CD14-positive monocyte (primary cell): ENCODE measurements around the gene INPP1. TPM values are rescaled to one million over a fixed set of nuclear protein-coding genes. Genes with fewer than 3 reads are reported as not detected.

ENCODE experiments used
- DNase-seq, 3 donors: peaks; one replicate each; pipeline ENCODE4 v3.0.0-alpha.2; 2011 to 2022
- H2AFZ ChIP-seq: 2 replicates; pipeline ENCODE4 v1.6.0; 2012; ENCODE audit warnings: mild to moderate bottlenecking, low read depth, low read length, inconsistent platforms; ENCODE audit not compliant: insufficient read depth, poor library complexity, severe bottlenecking
- H3K27ac ChIP-seq, 2 donors: 1 replicate in 1 of 2; 2 replicates in 1 of 2; pipeline ENCODE4 v1.5.1; 2012 to 2013; ENCODE audit warnings: low read length in 2 of 2, control low read depth in 1 of 2, inconsistent platforms in 1 of 2, low read depth in 1 of 2, mild to moderate bottlenecking in 1 of 2
- H3K27me3 ChIP-seq, 2 donors: one replicate each; pipeline versions ENCODE4 v1.6.0 to v1.6.1; 2011 to 2013; ENCODE audit warnings: low read length in 2 of 2; ENCODE audit not compliant: control insufficient read depth in 2 of 2, insufficient read depth in 2 of 2
- H3K36me3 ChIP-seq, 2 donors: replicated peaks in 1 of 2; 1 replicate in 1 of 2; 2 replicates in 1 of 2; pipeline versions ENCODE4 v1.5.1 to v1.6.1; 2012 to 2013; ENCODE audit warnings: low read length in 2 of 2, control low read depth in 1 of 2, inconsistent platforms in 1 of 2, mild to moderate bottlenecking in 1 of 2; ENCODE audit not compliant: insufficient read depth in 2 of 2, control insufficient read depth in 1 of 2
- H3K4me1 ChIP-seq, 2 donors: 1 replicate in 1 of 2; 2 replicates in 1 of 2; pipeline versions ENCODE4 v1.5.1 to v1.6.1; 2012 to 2013; ENCODE audit warnings: low read length in 2 of 2, control low read depth in 1 of 2, inconsistent platforms in 1 of 2, mild to moderate bottlenecking in 1 of 2, moderate library complexity in 1 of 2; ENCODE audit not compliant: insufficient read depth in 2 of 2, control insufficient read depth in 1 of 2
- H3K4me2 ChIP-seq: replicated peaks from 2 replicates; pipeline ENCODE3; 2012; ENCODE audit warnings: low read length, moderate library complexity, mild to moderate bottlenecking; ENCODE audit not compliant: poor library complexity, severe bottlenecking; ENCODE audit errors: extremely low read depth
- H3K4me3 ChIP-seq, 3 experiments: fragments of 200-600 bp in 1 of 3; sonication (generic) in 1 of 3; replicated peaks in 1 of 3; 1 replicate in 2 of 3; 2 replicates in 1 of 3; pipeline ENCODE4 v1.5.1; 2011 to 2013; ENCODE audit warnings: low read length in 3 of 3, mild to moderate bottlenecking in 3 of 3, control low read depth in 2 of 3, low read depth in 2 of 3, inconsistent platforms in 1 of 3, moderate library complexity in 1 of 3
- H3K79me2 ChIP-seq: 2 replicates; pipeline ENCODE4 v1.6.0; 2012; ENCODE audit warnings: mild to moderate bottlenecking, control low read depth, inconsistent platforms, low read length, moderate library complexity; ENCODE audit not compliant: insufficient read depth
- H3K9ac ChIP-seq: 2 replicates; pipeline ENCODE4 v1.6.0; 2017; ENCODE audit warnings: low read length, mild to moderate bottlenecking; ENCODE audit not compliant: insufficient read depth, poor library complexity, severe bottlenecking
- H3K9me3 ChIP-seq, 2 donors: replicated peaks in 1 of 2; 1 replicate in 1 of 2; 2 replicates in 1 of 2; pipeline versions ENCODE4 v1.5.1 to v1.6.1; 2012 to 2013; ENCODE audit warnings: low read length in 2 of 2, control low read depth in 1 of 2; ENCODE audit not compliant: control insufficient read depth in 1 of 2, insufficient read depth in 1 of 2
- H4K20me1 ChIP-seq: 2 replicates; pipeline ENCODE4 v1.6.0; 2012; ENCODE audit warnings: mild to moderate bottlenecking, low read length, control low read depth, moderate library complexity; ENCODE audit not compliant: insufficient read depth
- H3K27ac Mint-ChIP-seq, 7 donors: one replicate each; pipeline ENCODE4 v1.8.0; 2020; ENCODE audit warnings: mild to moderate bottlenecking in 7 of 7, mixed read lengths in 7 of 7, moderate library complexity in 6 of 7, inconsistent platforms in 2 of 7
- H3K27me3 Mint-ChIP-seq, 3 donors: one replicate each; pipeline ENCODE4 v1.8.0; 2021 to 2022; ENCODE audit warnings: low read depth in 3 of 3, mild to moderate bottlenecking in 3 of 3, mixed read lengths in 3 of 3, moderate library complexity in 3 of 3, inconsistent platforms in 1 of 3
- H3K36me3 Mint-ChIP-seq, 2 donors: one replicate each; pipeline ENCODE4 v1.8.0; 2020; ENCODE audit warnings: mixed read lengths in 2 of 2, inconsistent platforms in 1 of 2, mild to moderate bottlenecking in 1 of 2
- H3K4me1 Mint-ChIP-seq: one replicate; pipeline ENCODE4 v1.8.0; 2020; ENCODE audit warnings: mild to moderate bottlenecking, mixed read lengths
- H3K4me3 Mint-ChIP-seq, 2 donors: one replicate each; pipeline ENCODE4 v1.8.0; 2020; ENCODE audit warnings: mild to moderate bottlenecking in 2 of 2, mixed read lengths in 2 of 2, moderate library complexity in 1 of 2
- H3K9me3 Mint-ChIP-seq, 7 donors: one replicate each; pipeline ENCODE4 v1.8.0; 2020 to 2022; ENCODE audit warnings: mixed read lengths in 7 of 7, mild to moderate bottlenecking in 6 of 7, moderate library complexity in 6 of 7, inconsistent platforms in 2 of 7
- WGBS: methylation state at CpG from one replicate; pipeline ENCODE4 v1.1.5; 2013; ENCODE audit warnings: missing lambda C conversion rate; ENCODE audit not compliant: insufficient coverage; 5-methylcytosine and 5-hydroxymethylcytosine counted together
- intact Hi-C, 2 donors: fragments of 100-400 bp; cut with micrococcal nuclease; formaldehyde crosslinking; loops; one replicate each; pipeline versions ENCODE4 v1.15.0 to v1.15.1; 2023
- polyA plus RNA-seq, 3 donors: library from polyadenylated mRNA; depleted of rRNA in 1 of 3; unstranded in 2 of 3; stranded (reverse) in 1 of 3; fragments of 300-500 nt in 2 of 3; fragments of >200 nt in 1 of 3; fragmentation: Illumina TruSeq in 2 of 3; gene quantifications; 1 replicate in 2 of 3; 2 replicates in 1 of 3; pipeline ENCODE4 v1.2.3, GENCODE V29; 2012 to 2021
- TF ChIP-seq, protein P1 (sequence below): fragments of 200-600 bp; IDR thresholded peaks from one replicate; pipeline ENCODE4 v1.8.0; 2022; ENCODE audit warnings: antibody characterized with exemption, mild to moderate bottlenecking

Gene INPP1
- polyA plus RNA-seq, 3 donors: 8.9 to 17.8 (median 13.3) TPM

DNA sequence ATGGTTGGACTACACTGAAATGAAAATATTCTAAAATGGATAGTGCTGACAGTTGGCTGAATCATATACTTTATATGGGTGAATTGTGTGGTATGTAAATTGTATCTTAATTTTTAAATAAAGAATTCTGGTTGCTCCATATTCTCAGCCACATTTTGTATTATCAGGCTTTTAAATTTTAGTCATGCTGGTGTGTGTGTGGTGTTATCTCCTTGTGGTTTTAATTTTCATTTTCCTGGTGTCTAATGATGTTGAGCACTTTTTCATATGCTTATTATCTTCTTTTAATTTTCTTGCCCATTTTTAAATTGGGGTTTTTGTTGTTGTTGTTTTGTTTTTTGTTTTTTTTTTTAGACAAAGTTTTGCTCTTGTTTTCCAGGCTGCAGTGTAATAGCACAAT lies 20.0 kb upstream of the INPP1 start:
- no peak for DNase-seq
- Mint-ChIP-seq H3K4me3 (no peak overlapping the region), H3K27me3 (peaks cover 0 to 1% (median 1%) of the 10 kb centered on the region in 3 donors), H3K27ac (no peak overlapping the region), H3K9me3 (no peaks in the 10 kb centered on the region), H3K36me3 (no peaks in the 10 kb centered on the region), H3K4me1 (peaks cover 14% of the 10 kb centered on the region)
- no peaks in the 10 kb centered on the region for H4K20me1 ChIP-seq
- intact Hi-C loops: no loop called here
- H3K27me3 ChIP-seq: no peaks in the 10 kb centered on the region
- H3K36me3 ChIP-seq: no peaks in the 10 kb centered on the region
- no peak overlapping the region for H3K27ac ChIP-seq
- TF ChIP-seq, protein P1, sequence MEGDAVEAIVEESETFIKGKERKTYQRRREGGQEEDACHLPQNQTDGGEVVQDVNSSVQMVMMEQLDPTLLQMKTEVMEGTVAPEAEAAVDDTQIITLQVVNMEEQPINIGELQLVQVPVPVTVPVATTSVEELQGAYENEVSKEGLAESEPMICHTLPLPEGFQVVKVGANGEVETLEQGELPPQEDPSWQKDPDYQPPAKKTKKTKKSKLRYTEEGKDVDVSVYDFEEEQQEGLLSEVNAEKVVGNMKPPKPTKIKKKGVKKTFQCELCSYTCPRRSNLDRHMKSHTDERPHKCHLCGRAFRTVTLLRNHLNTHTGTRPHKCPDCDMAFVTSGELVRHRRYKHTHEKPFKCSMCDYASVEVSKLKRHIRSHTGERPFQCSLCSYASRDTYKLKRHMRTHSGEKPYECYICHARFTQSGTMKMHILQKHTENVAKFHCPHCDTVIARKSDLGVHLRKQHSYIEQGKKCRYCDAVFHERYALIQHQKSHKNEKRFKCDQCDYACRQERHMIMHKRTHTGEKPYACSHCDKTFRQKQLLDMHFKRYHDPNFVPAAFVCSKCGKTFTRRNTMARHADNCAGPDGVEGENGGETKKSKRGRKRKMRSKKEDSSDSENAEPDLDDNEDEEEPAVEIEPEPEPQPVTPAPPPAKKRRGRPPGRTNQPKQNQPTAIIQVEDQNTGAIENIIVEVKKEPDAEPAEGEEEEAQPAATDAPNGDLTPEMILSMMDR: no peak
- no peaks in the 10 kb centered on the region for H3K9me3 ChIP-seq
- no peaks in the 10 kb centered on the region for H3K79me2 ChIP-seq
- peaks cover 11 to 18% of the 10 kb centered on the region in 2 donors for H3K4me1 ChIP-seq
- no peak overlapping the region for H3K4me3 ChIP-seq
- no peak overlapping the region for H3K4me2 ChIP-seq
- no peak overlapping the region for H3K9ac ChIP-seq
- no peak overlapping the region for H2AFZ ChIP-seq

DNA sequence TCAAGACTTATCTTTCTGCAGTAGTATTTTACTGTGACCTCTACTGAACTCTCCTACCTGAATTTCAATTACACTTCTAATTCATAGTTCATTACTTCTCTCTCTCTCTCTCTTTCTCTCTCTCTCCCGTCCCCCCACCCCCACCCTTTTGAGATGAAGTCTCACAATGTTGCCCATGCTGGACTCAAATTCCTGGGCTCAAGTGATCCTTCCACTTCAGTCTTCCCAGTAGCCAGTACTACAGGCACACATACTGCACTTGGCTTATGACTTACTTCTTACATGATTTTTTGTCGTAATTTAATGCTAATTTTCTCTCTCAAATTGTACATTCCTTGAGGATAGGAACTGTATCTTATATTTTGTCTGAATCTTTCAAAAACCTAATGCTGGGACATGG lies 17.8 kb upstream of the INPP1 start:
- H4K20me1 ChIP-seq: no peaks in the 10 kb centered on the region
- H3K79me2 ChIP-seq: no peaks in the 10 kb centered on the region
- Mint-ChIP-seq H3K9me3 (no peaks in the 10 kb centered on the region), H3K36me3 (no peaks in the 10 kb centered on the region), H3K4me3 (no peak overlapping the region), H3K27ac (no peak overlapping the region), H3K27me3 (peaks cover 0 to 1% (median 1%) of the 10 kb centered on the region in 3 donors), H3K4me1 (peaks cover under 1% of the 10 kb centered on the region)
- no peak for DNase-seq
- H3K9ac ChIP-seq: no peak overlapping the region
- TF ChIP-seq, protein P1: no peak
- no peaks in the 10 kb centered on the region for H3K36me3 ChIP-seq
- H3K4me2 ChIP-seq: no peak overlapping the region
- intact Hi-C loops: no loop called here
- peaks cover 0 to under 1% of the 10 kb centered on the region in 2 donors for H3K4me1 ChIP-seq
- WGBS: 67% methylated on average over 1 of the region's 2 CpGs
- no peaks in the 10 kb centered on the region for H3K27me3 ChIP-seq
- no peak overlapping the region for H3K27ac ChIP-seq
- no peaks in the 10 kb centered on the region for H3K9me3 ChIP-seq
- no peak overlapping the region for H3K4me3 ChIP-seq
- no peak overlapping the region for H2AFZ ChIP-seq
